H4 (cell line): ENCODE data around the gene PSIP1. TPM values are rescaled to one million over a fixed set of nuclear protein-coding genes. Genes with fewer than 3 reads are reported as not detected.
"Not testable (repeated sequence)": the region's sequence is repeated elsewhere in the genome, so short reads cannot be mapped to it uniquely, and the experiment has no call there.

Source experiments
- DNase-seq: peaks from one replicate; pipeline ENCODE4 v3.0.0-alpha.2; 2015; ENCODE audit warnings: low spot score
- total RNA-seq: library from RNA; depleted of rRNA; stranded (reverse); fragments of >200 nt; shearing (Covaris generic); gene quantifications from 2 replicates; pipeline ENCODE4 v1.2.3, GENCODE V29; 2014

Gene PSIP1
- total RNA-seq, 1 experiment from 2014 or later, result 54.3 TPM

GRCh38 chr9:15505921-15506320 lies 4.8 kb downstream of the PSIP1 start:
- DNase-seq, result no peak

DNA sequence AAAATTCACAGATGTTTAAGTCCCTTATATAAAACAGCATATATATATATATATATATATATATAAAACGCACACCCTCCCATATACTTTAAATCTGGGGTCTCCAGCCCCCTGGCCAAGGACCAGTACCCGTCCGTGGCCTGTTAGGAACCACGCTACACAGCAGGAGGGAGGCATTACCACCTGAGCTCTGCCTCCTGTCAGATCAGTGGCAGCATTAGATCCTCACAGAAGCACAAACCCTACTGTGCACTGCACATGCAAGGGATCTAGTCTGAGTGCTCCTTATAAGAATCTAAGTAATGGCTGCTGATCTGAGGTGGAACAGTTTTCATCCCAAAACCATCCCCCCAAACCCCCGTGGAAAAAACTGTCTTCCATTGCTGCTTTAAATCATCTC lies 9.0 kb downstream of the PSIP1 start:
- no peak for DNase-seq

GRCh38 chr9:15501179-15501578 lies 9.6 kb downstream of the PSIP1 start:
- DNase-seq, result no peak

GRCh38 chr9:15499139-15499538 lies 11.6 kb downstream of the PSIP1 start:
- no peak for DNase-seq

- no peak for DNase-seq
Measured at GRCh38 chr9:15498246-15498995, 12.3 kb downstream of the PSIP1 start.

- no peak for DNase-seq
Measured at GRCh38 chr9:15492485-15493150, 18.2 kb downstream of the PSIP1 start.

DNA sequence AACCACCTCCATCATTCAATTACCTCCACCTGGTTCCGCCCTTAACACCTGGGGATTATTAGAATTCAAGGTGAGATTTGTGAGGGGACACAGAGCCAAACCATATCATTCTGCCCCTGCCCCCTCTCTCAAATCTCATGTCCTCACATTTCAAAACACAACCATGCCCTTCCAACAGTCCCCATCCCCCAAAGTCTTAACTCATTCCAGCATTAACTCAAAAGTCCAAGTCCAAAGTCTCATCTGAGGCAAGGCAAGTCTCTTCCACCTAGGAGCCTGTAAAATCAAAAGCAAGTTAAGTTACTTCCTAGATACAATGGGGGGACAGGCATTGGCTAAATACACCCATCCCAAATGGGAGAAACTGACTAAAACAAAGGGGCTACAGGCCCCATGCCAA lies 18.8 kb downstream of the PSIP1 start:
- no peak for DNase-seq

- DNase-seq, result no peak
Measured at GRCh38 chr9:15485836-15486666, 24.7 kb downstream of the PSIP1 start.

GRCh38 chr9:15484802-15485201 lies 26.0 kb downstream of the PSIP1 start:
- DNase-seq, result no peak

DNA sequence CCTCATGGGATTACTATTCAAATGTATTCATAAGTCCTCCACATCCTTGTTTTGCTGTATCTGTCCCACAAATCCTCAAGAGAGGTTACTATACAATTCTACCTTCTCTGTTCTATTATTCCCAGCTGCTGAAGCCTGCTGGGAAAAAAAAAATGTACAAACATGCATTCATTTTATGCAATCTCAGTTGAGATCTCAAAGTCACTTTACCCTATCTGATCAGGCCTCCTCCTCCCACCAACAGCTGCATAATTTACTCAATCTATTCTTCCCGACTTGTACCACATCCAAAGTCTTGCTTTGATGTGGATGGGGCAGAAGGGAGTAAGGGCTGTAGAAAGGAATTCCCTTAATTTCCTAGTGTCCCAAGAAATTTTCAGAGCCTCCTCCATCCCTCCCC lies 28.6 kb downstream of the PSIP1 start:
- DNase-seq, result no peak

GRCh38 chr9:15480028-15480427 lies 30.7 kb downstream of the PSIP1 start:
- no peak for DNase-seq

GRCh38 chr9:15475923-15476536 lies 34.7 kb downstream of the PSIP1 start:
- DNase-seq, result no peak

DNA sequence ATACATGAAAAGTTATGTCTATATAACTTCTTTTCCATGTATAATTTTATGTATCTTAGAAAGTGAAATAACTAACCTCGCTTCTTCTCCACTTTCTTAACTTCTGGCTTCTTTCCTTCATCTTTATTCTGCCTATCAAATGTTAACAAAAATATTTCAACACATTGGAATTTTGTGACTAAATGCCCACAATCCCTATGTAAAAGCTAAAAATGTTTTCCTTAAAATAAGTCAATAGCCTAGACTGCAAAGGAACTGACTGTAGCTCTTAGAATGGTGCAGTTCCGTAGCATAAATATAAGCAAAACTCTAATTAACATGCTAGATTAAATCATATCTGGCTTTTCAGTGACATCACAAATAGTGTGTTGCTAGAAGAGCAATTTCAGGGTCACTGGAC lies 40.9 kb downstream of the PSIP1 start:
- no peak for DNase-seq

- no peak for DNase-seq
Measured at GRCh38 chr9:15469406-15469805, 41.4 kb downstream of the PSIP1 start.

GRCh38 chr9:15468145-15468544 lies 42.6 kb downstream of the PSIP1 start:
- DNase-seq, result no peak

GRCh38 chr9:15461601-15462000 lies 49.2 kb downstream of the PSIP1 start:
- DNase-seq, result no peak

GRCh38 chr9:15461056-15461455 lies 49.7 kb downstream of the PSIP1 start:
- no peak for DNase-seq

DNA sequence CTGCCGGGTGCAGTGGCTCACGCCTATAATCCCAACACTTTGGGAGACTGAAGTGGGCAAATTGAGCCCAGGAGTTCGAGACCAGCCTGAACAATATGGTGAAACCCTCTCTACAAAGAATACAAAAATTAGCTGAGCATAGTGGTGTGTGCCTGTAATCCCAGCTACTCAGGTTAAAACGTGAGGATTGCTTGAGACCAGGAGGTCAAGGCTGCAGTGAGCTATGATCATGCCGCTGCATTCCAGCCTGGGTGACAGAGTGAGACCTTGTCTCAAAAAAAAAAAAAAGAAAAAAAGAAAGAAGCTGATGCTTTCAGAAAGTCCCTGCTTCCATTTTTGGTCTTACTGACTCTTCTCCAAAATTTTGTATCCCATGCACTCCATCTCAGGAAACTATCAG lies 56.8 kb downstream of the PSIP1 start:
- no peak for DNase-seq

GRCh38 chr9:15444141-15444540 lies 66.6 kb downstream of the PSIP1 start:
- DNase-seq, result no peak

DNA sequence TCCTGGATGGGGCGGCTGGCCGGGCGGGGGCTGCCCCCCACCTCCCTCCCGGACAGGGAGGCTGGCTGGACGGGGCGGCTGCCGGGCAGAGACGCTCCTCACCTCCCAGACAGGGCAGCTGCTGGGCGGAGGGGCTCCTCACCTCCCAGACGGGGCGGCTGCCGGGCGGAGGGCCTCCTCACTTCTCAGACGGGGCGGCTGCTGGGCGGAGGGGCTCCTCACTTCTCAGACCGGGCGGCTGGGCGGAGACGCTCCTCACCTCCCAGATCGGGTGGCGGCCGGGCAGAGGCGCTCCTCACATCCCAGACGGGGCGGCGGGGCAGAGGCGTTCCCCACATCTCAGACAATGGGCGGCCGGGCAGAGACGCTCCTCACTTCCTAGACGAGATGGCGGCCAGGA lies 68.5 kb downstream of the PSIP1 start:
- DNase-seq, result not testable (repeated sequence)

DNA sequence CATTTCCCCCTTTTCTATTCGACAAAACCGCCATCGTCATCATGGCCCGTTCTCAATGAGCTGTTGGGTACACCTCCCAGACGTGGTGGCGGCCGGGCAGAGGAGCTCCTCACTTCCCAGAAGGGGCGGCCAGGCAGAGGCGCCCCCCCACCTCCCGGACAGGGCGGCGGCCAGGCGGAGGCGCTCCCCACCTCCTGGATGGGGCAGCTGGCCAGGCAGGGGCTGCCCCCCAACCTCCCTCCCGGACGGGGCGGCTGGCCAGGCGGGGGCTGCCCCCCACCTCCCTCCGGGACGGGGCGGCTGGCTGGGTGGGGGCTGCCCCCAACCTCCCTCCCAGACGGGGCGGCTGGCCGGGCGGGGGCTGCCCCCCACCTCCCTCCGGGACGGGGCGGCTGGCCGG lies 68.9 kb downstream of the PSIP1 start:
- DNase-seq, result not testable (repeated sequence)

- no peak for DNase-seq
Measured at GRCh38 chr9:15438891-15439290, 71.9 kb downstream of the PSIP1 start.
